ENCODE data around the gene HOXB5.

The HOXB5 gene

GRCh38 chr17:48615963-48616716, 22.6 kb upstream of the HOXB5 start:
- no peak for DNase-seq

- no peak for DNase-seq
Observed at GRCh38 chr17:48615047-48615962, 21.7 kb upstream of the HOXB5 start, which contains the start of gene HOXB8. Gene HOXB8, minus strand, starts transcription at chr17:48615292. Its CDS starts 588 bp downstream, at chr17:48614704.

GRCh38 chr17:48613862-48614694, 20.5 kb upstream of the HOXB5 start:
- no peak for DNase-seq

- DNase-seq, result peak; percentile 40
Observed at GRCh38 chr17:48612854-48613691, 19.5 kb upstream of the HOXB5 start.

GRCh38 chr17:48612456-48612853, 18.9 kb upstream of the HOXB5 start:
- DNase-seq, result no peak

- DNase-seq, result no peak
Observed at GRCh38 chr17:48611681-48612455, 18.3 kb upstream of the HOXB5 start.

- DNase-seq, result no peak
Observed at GRCh38 chr17:48611213-48611612, 17.6 kb upstream of the HOXB5 start.

GRCh38 chr17:48610282-48611211, 17.0 kb upstream of the HOXB5 start, which contains the start of gene HOXB7:
Gene HOXB7, minus strand, starts transcription at chr17:48611017. Its CDS starts 99 bp downstream, at chr17:48610918.
- peak; percentile 44 for DNase-seq

GRCh38 chr17:48609759-48610281, 16.2 kb upstream of the HOXB5 start:
- DNase-seq, result no peak

- DNase-seq, result no peak
Observed at GRCh38 chr17:48609033-48609432, 15.5 kb upstream of the HOXB5 start.

- DNase-seq, result no peak
Observed at GRCh38 chr17:48608494-48608834, 14.9 kb upstream of the HOXB5 start.

GRCh38 chr17:48606892-48607614, 13.5 kb upstream of the HOXB5 start:
- no peak for DNase-seq

GRCh38 chr17:48605991-48606891, 12.7 kb upstream of the HOXB5 start:
- DNase-seq, result no peak

GRCh38 chr17:48605409-48605919, 11.9 kb upstream of the HOXB5 start:
- no peak for DNase-seq

GRCh38 chr17:48604770-48605329, 11.3 kb upstream of the HOXB5 start, which contains the start of gene HOXB6:
Gene HOXB6, minus strand, starts transcription at chr17:48604986. Its CDS starts 6,836 bp downstream, at chr17:48598150.
- DNase-seq, result no peak

- DNase-seq, result no peak
Observed at GRCh38 chr17:48603959-48604769, 10.6 kb upstream of the HOXB5 start.
